ENCODE data around the gene MAPK12.

Gene MAPK12

GRCh38 chr22:50250555-50251476 is 10.7 kb downstream of the MAPK12 start, which contains the start of gene HDAC10:
TSS of gene HDAC10 (minus strand) at chr22:50251265. CDS start at chr22:50251032, 233 bp downstream.
- FAIRE-seq (no peak), DNase-seq (ENCODE audit: insufficient read length, low spot score) (peak; percentile 72)

GRCh38 chr22:50250249-50250554 is 11.3 kb downstream of the MAPK12 start:
- FAIRE-seq: no peak
- no peak for TF ChIP-seq POLR2A (IDR thresholded peaks at IDR 0.05; ENCODE audit: low read depth, low read length)

More at GRCh38 chr22:50250555-50251476, 10.7 kb downstream of the MAPK12 start, which contains the start of gene HDAC10:
- TF ChIP-seq POLR2A (IDR thresholded peaks at IDR 0.05; ENCODE audit: low read depth, low read length): peak; percentile 52

GRCh38 chr22:50249341-50250248 is 11.9 kb downstream of the MAPK12 start:
- FAIRE-seq: no peak

More at GRCh38 chr22:50250249-50250554, 11.3 kb downstream of the MAPK12 start:
- no peak for DNase-seq (ENCODE audit: insufficient read length, low spot score)

GRCh38 chr22:50248196-50249081 is 13.0 kb downstream of the MAPK12 start:
- DNase-seq (ENCODE audit: insufficient read length, low spot score) (no peak), FAIRE-seq (no peak)
- no peak for TF ChIP-seq POLR2A (IDR thresholded peaks at IDR 0.05; ENCODE audit: low read depth, low read length)

More at GRCh38 chr22:50249341-50250248, 11.9 kb downstream of the MAPK12 start:
- DNase-seq (ENCODE audit: insufficient read length, low spot score): no peak
- TF ChIP-seq POLR2A (IDR thresholded peaks at IDR 0.05; ENCODE audit: low read depth, low read length): no peak; the same call in 1 of the 2 replicates

- TF ChIP-seq POLR2A (IDR thresholded peaks at IDR 0.05; ENCODE audit: low read depth, low read length): no peak
- DNase-seq (ENCODE audit: insufficient read length, low spot score) (no peak), FAIRE-seq (no peak)
Observed at GRCh38 chr22:50247748-50248147, 13.7 kb downstream of the MAPK12 start.

DNA sequence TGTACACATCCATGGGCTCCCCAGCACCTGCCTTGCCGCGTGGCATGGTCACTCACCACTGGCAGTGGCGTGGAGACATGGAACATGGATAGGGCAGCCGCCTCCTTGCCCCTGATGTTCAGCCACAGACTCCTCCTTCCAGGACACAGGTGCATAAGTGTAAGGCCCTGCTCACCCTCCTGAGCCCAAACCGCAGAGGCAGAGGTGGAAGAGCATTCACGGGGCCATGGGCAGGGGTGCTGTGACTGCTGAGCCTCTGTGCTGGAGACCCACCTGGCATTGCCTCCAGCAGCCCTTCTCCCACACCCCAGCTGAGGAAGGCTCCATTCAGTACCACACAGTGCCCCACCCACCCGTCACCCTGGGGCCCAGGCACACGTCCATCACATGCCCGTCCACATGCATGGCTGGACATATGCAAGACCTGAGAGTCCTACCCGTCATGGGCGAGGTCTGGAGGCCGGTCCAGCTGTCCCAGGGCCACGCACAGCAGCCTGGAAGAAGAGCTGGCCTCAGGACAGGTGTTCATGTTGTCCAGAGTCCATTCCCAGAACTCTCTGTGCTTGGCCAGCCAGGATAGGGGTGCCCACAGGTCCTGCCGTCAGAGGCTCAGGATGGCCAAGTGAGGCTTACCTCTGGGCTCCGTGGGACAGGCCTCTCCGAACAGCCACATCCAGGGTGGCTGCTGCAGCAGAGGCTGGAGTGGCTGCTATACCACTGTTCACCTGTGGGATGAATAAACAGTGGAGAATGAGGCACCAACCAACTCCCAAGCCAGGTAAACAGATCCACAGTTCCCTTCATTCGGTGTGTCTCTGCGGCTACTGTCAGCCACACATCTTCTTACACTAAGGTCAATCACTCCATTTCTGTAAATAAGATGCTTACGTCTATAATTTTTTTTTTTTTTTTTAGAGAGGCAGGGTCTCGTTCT is 15.0 kb downstream of the MAPK12 start:
- FAIRE-seq (no peak), DNase-seq (ENCODE audit: insufficient read length, low spot score) (no peak)
- TF ChIP-seq POLR2A (IDR thresholded peaks at IDR 0.05; ENCODE audit: low read depth, low read length): no peak

GRCh38 chr22:50245214-50246072 is 16.0 kb downstream of the MAPK12 start:
- FAIRE-seq: no peak
- DNase-seq (ENCODE audit: insufficient read length, low spot score): no peak
- TF ChIP-seq POLR2A (IDR thresholded peaks at IDR 0.05; ENCODE audit: low read depth, low read length): no peak

DNA sequence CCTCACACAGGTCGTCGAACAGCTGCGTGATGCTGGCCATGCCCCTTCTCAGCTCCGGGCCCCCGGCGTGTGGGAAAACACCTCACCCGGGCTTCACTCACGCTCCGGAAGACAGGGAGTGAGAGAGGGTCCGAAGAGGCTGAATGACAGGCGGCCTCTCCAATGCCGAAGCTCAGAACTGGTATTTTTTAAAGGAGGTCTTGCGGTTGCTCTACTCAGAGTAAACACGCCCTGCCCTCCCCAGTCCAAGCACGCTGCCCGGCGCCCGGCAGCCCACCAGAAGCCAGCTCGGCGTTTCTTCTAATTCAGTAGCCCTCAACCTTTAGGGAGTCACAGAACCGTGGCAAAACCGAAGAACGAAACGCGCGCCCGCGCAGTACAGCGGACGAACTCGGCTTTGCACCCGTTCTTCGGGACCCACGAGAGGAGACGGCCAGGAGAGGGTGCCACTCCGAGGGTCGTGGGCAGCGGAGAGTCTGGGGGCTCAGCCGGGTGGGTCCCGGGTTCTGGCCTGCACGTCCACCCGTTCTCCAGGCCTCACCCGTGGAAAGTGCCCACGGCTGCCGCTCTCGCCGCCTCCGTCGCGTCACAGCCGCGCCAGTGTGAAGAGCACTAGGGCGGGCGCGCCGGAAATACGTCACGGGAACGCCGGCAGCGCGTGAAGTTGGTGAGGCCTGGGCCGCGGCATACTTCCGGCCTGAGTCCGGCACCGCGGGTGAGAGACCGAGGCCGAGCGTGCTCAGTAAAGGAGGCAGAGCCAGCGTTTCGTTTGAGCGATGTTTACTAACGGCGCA is 16.9 kb downstream of the MAPK12 start, which contains the start of gene TUBGCP6:
TUBGCP6 (minus strand) TSS at position 604 of the 794 bp plus-strand sequence; CDS start at position 40, 564 bp downstream.
- FAIRE-seq (no peak), DNase-seq (ENCODE audit: insufficient read length, low spot score) (peak; percentile 86)
- peak; percentile 65; the same call in 1 of the 2 replicates for TF ChIP-seq POLR2A (IDR thresholded peaks at IDR 0.05; ENCODE audit: low read depth, low read length)

GRCh38 chr22:50243685-50244419 is 17.6 kb downstream of the MAPK12 start:
- TF ChIP-seq POLR2A (IDR thresholded peaks at IDR 0.05; ENCODE audit: low read depth, low read length): no peak
- no peak for DNase-seq (ENCODE audit: insufficient read length, low spot score)
- no peak for FAIRE-seq
